MM.1S (cell line): ENCODE data around the gene SCIN.

Experiments used
- DNase-seq: peaks from one replicate; pipeline ENCODE4 v3.0.0-alpha.2; 2015
- H2AFZ ChIP-seq: fragments of 300-600 bp; sonication (generic); 2 replicates; pipeline ENCODE4 v1.6.0; 2016; ENCODE audit warnings: antibody characterized with exemption, low read length
- H3F3A ChIP-seq: fragments of 300-600 bp; sonication (generic); 2 replicates; pipeline ENCODE4 v1.6.1; 2016; ENCODE audit warnings: mild to moderate bottlenecking, antibody characterized with exemption, low read length, moderate library complexity, mixed read lengths; ENCODE audit not compliant: insufficient read depth
- H3K27ac ChIP-seq: fragments of 300-600 bp; sonication (generic); 2 replicates; pipeline ENCODE4 v1.5.1; 2016; ENCODE audit warnings: mild to moderate bottlenecking, low read length
- H3K27me3 ChIP-seq: fragments of 300-600 bp; sonication (generic); replicated peaks from 2 replicates; pipeline ENCODE4 v1.6.0; 2016; ENCODE audit warnings: low read length; ENCODE audit not compliant: insufficient read depth
- H3K36me3 ChIP-seq: fragments of 300-600 bp; sonication (generic); replicated peaks from 2 replicates; pipeline ENCODE4 v1.6.1; 2016; ENCODE audit warnings: mild to moderate bottlenecking, low read length, mixed read lengths; ENCODE audit not compliant: insufficient read depth
- H3K4me1 ChIP-seq: fragments of 300-600 bp; sonication (generic); 2 replicates; pipeline ENCODE4 v1.6.1; 2016; ENCODE audit warnings: low read length, mixed read lengths
- H3K4me2 ChIP-seq: fragments of 300-600 bp; sonication (generic); 2 replicates; pipeline ENCODE4 v1.6.0; 2016; ENCODE audit warnings: low read depth, low read length
- H3K4me3 ChIP-seq: fragments of 300-600 bp; sonication (generic); 2 replicates; pipeline ENCODE4 v1.5.1; 2016; ENCODE audit warnings: low read length, mixed read lengths
- H3K79me2 ChIP-seq: fragments of 300-600 bp; sonication (generic); 2 replicates; pipeline ENCODE4 v1.6.1; 2016; ENCODE audit warnings: mixed run types, low read length, mixed read lengths
- H3K9ac ChIP-seq: fragments of 300-600 bp; sonication (generic); 2 replicates; pipeline ENCODE4 v1.6.1; 2016; ENCODE audit warnings: low read length, mixed read lengths
- H3K9me2 ChIP-seq: fragments of 300-600 bp; sonication (generic); replicated peaks from 2 replicates; pipeline ENCODE4 v1.6.1; 2016; ENCODE audit warnings: mild to moderate bottlenecking, low read length, mixed read lengths; ENCODE audit not compliant: insufficient read depth
- H3K9me3 ChIP-seq: fragments of 300-600 bp; sonication (generic); replicated peaks from 2 replicates; pipeline ENCODE4 v1.6.1; 2016; ENCODE audit warnings: mild to moderate bottlenecking, low read length, mixed read lengths; ENCODE audit not compliant: insufficient read depth
- H4K20me1 ChIP-seq: fragments of 300-600 bp; sonication (generic); 2 replicates; pipeline ENCODE4 v1.6.1; 2016; ENCODE audit warnings: mild to moderate bottlenecking, low read length, moderate library complexity, mixed read lengths; ENCODE audit not compliant: insufficient read depth
- EZH2 ChIP-seq: fragments of 300-600 bp; sonication (generic); optimal IDR thresholded peaks from 2 replicates; pipeline ENCODE3; 2017; ENCODE audit warnings: low read depth, mild to moderate bottlenecking, antibody characterized with exemption, low read length, mixed read lengths
- EZH2phosphoT487 ChIP-seq: fragments of 300-600 bp; sonication (generic); IDR thresholded peaks from 2 replicates; pipeline ENCODE4 v1.6.1; 2018; ENCODE audit warnings: antibody characterized with exemption, low read length
- TF ChIP-seq, protein P1 (sequence below): fragments of 300-600 bp; sonication (generic); IDR thresholded peaks from 2 replicates; pipeline ENCODE4 v1.5.1; 2016; ENCODE audit warnings: antibody characterized with exemption, low read length, mixed read lengths

Gene SCIN

DNA sequence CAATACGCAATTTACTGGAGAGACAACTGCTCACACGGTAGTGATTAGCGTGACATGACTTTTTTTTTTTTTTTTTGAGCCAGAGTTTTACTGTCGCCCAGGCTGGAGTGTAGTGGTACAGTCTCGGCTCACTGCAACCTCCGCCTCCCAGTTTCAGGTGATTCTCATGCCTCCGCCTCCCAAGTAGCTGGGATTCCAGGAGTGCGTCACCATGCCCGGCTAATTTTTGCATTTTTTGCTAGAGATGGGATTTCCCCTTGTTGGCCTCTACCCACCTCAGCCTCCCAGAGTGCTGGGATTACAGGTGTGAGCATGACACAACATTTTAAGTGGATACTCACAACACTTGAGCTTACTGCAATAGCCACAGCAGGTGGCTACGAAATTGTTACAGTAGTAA, 128.8 kb downstream of the SCIN start:
- Histone ChIP-seq H3K27me3 (no peaks in the 10 kb centered on the region), H3K9ac (no peak overlapping the region), H3K9me3 (no peaks in the 10 kb centered on the region), H3K4me2 (no peak overlapping the region), H3K36me3 (no peaks in the 10 kb centered on the region), H2AFZ (no peak overlapping the region), H3K27ac (no peak overlapping the region), H3K79me2 (no peaks in the 10 kb centered on the region), H3K4me1 (no peaks in the 10 kb centered on the region), H3F3A (no peaks in the 10 kb centered on the region), H3K9me2 (no peaks in the 10 kb centered on the region), H4K20me1 (no peaks in the 10 kb centered on the region), H3K4me3 (no peak overlapping the region)
- no peak for DNase-seq
- TF ChIP-seq, protein P1, sequence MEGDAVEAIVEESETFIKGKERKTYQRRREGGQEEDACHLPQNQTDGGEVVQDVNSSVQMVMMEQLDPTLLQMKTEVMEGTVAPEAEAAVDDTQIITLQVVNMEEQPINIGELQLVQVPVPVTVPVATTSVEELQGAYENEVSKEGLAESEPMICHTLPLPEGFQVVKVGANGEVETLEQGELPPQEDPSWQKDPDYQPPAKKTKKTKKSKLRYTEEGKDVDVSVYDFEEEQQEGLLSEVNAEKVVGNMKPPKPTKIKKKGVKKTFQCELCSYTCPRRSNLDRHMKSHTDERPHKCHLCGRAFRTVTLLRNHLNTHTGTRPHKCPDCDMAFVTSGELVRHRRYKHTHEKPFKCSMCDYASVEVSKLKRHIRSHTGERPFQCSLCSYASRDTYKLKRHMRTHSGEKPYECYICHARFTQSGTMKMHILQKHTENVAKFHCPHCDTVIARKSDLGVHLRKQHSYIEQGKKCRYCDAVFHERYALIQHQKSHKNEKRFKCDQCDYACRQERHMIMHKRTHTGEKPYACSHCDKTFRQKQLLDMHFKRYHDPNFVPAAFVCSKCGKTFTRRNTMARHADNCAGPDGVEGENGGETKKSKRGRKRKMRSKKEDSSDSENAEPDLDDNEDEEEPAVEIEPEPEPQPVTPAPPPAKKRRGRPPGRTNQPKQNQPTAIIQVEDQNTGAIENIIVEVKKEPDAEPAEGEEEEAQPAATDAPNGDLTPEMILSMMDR = no peak
- TF ChIP-seq EZH2 (no peak), EZH2phosphoT487 (no peak)

DNA sequence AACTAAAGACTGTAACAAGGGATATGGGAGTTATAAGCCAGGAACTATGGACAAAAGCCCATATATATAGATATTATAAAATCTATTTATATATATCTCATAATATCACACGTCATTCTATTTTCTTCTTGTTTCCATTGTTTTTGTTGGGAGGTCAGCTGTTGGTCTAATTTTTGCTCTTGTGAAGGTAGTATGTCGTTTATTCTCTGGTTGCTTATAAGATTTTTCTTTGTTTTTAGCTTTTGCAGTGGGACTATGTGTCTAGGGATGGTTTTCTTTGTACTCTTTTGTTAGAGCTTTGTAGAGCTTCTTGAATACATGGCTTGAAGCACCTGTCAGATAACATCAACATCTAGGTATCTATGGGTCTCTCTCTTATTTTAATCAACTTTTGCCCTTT, 130.9 kb downstream of the SCIN start:
- Histone ChIP-seq H3K27me3 (no peaks in the 10 kb centered on the region), H3K36me3 (no peaks in the 10 kb centered on the region), H3K4me3 (no peak overlapping the region), H4K20me1 (no peaks in the 10 kb centered on the region), H3K27ac (no peak overlapping the region), H3K4me1 (no peaks in the 10 kb centered on the region), H3K9me2 (no peaks in the 10 kb centered on the region), H3F3A (no peaks in the 10 kb centered on the region), H2AFZ (no peak overlapping the region), H3K4me2 (no peak overlapping the region), H3K9ac (no peak overlapping the region), H3K9me3 (no peaks in the 10 kb centered on the region), H3K79me2 (no peaks in the 10 kb centered on the region)
- no peak for DNase-seq
- TF ChIP-seq EZH2phosphoT487 (no peak), EZH2 (no peak)
- TF ChIP-seq, protein P1 = no peak

GRCh38 chr7:12703881-12704280, 133.4 kb downstream of the SCIN start:
- Histone ChIP-seq H3K4me1 (no peaks in the 10 kb centered on the region), H3K9me2 (no peaks in the 10 kb centered on the region), H3K4me3 (no peak overlapping the region), H3K27me3 (no peaks in the 10 kb centered on the region), H3F3A (no peaks in the 10 kb centered on the region), H3K36me3 (no peaks in the 10 kb centered on the region), H2AFZ (no peak overlapping the region), H3K79me2 (no peaks in the 10 kb centered on the region), H3K9me3 (no peaks in the 10 kb centered on the region), H3K27ac (no peak overlapping the region), H3K9ac (no peak overlapping the region), H4K20me1 (no peaks in the 10 kb centered on the region), H3K4me2 (no peak overlapping the region)
- no peak for DNase-seq
- TF ChIP-seq, protein P1 = no peak
- TF ChIP-seq EZH2 (no peak), EZH2phosphoT487 (no peak)
